Endothelial cell of hepatic sinusoid (primary cell): ENCODE results near the gene PFDN2.

Source experiments
- in situ Hi-C: cut with HindIII; loops from 2 replicates; pipeline ENCODE4 v1.10.0; 2017; ENCODE audit warnings: low sequenced_read_pairs

The PFDN2 gene

DNA sequence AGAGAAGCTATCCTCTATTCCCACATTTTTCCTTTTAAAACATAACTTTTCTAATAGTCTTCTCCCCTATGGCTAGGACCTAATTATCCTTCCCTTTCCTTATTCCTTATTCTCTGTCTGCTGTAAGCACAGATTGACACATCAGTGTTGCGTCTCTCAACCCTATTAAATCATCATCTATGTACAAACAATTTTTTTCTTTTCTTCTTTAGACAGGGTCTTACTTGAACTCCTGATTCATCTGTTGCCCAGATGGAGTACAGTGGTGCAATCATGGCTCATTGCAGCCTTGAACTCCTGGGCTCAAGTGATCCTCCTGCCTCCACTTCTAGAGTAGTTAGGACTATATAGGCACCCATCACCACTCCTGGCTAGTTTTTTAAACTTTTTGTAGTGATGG lies 11.4 kb downstream of the PFDN2 start:
- in situ Hi-C loops, result no loop called here

DNA sequence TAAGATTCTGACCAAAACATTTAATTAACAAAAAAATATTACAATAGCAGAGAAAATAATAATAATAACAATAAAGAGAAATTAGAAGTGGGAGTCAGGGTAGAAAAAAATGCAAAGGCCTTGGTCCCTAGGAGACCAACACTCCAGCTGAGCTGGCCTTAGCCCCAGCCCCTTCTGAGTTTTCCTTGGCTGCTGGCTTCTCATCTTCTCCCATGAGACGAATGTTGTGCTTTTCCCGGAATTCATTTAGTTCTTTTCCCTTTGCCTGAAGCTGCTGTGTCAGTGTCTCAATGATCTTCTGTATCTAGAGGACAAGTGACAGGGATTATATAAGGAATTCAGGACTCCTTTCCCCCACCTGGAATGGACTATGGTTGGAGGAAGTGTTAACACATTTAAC lies 17.3 kb downstream of the PFDN2 start:
- in situ Hi-C loops, result no loop called here

DNA sequence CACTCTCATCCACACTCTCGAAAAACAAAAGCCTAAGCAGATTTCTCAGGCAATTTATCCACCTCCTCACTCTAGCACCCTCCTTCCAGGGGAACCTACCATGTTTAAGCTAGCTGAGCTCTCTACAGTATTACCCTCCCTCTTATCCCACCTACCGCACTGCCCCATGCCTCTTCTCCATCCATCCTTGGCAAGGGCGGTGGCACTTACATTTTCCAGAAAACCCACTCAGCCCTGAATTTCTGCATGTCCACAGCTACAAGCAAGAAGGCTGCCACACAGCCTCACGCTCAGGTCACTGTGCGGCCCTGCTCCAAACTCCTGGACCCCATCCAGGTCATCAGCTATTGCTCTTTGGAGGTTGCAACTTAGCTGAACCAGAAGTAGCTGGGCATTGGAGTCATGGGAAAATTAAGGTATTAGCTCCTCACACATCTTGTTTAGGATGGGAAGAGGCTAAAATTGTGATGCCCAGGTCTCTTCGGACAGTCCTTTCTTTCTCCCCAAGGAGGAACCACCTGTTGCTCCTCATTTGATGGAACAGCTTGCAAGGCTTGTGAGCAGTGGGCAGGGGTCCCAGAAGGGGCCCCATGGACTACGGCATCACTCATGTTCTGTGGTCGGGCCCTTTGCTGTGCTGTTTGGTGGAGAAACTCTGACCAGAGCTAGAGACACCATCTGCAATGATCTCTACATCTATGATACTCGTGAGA lies 18.6 kb downstream of the PFDN2 start:
- in situ Hi-C loops, result no loop called here

DNA sequence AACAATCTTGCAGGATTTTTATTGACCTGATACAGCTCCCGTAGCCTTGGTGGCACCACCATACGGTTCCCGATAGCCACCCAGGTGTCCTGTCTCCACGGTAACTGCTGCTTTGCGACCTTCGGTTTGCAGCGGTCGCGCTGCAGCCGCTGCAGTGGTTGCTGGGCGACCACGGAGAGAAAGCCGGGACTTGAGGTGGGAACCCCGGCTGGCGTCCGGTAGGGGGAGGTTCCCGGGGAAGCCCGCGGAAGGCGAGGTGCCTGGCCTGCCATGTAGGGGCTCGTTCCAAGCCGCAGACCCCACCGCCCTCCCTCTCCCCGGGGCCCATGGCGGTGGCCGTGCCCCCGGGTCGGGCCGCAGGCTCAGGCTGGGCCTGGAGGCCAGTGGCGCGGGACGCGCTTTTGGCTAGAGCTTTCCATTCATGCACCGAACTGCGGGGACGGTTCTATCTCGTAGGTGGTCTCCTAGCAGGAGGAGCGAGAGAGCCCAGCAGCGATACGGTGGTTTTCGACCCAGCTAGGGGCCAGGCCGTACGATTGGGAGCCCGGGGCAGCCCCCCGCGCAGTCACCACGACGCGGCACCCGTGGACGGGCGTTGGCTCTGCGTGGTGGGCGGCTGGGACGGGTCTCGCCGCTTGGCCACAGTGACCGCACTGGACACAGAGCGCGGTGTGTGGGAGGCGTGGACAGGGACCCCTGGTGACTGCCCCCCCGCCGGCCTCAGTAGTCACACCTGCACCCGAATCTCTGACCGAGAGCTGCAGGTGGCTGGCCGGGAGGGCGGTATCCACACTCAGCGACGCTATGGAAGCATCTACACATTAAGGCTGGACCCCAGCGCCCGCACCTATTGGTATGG lies 19.4 kb downstream of the PFDN2 start, which contains the start of gene KLHDC9:
TSS of gene KLHDC9 (plus strand) at position 152 of the 859 bp plus-strand sequence. CDS start at position 327, 175 bp downstream.
- in situ Hi-C loops, result no loop called here

DNA sequence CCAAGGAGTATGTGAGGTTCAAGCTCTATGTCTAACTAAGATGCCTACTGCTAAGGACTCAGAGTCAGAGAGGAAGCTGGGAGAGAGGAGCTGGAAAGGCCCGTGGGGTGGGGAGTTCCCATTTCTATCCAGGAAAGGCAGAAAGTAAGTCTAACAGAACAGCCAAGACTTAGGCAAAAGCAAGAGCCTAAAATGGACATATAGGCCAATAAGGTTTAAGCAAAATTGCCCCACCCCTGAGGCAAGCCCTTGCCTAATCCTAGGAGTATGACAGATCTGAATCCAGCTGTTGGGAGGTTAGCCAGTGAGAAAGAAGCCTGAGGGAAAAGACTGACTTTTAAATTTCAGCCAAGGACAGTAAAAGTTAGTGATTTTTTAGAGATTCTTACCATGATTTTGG lies 21.3 kb downstream of the PFDN2 start:
- in situ Hi-C loops, result no loop called here

DNA sequence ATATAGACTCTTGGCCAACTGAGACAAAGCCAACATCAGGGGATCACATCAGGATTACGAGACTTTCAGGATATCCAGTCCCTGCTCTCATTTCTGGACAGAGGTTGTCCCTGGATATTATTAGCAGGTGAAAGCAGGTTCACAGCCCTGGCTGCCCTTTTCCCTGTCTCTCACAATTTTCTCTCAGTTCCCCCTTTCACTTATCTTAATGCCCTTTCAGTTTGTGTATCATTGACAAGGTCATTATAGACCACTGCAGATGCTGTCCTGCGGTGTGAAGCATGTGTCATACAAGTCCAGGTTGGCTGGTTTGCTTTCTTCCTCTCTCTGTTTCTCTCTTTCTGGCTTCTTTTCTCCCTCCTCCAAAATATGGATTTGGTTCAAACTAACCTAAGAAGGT lies 21.8 kb downstream of the PFDN2 start:
- in situ Hi-C loops, result no loop called here

DNA sequence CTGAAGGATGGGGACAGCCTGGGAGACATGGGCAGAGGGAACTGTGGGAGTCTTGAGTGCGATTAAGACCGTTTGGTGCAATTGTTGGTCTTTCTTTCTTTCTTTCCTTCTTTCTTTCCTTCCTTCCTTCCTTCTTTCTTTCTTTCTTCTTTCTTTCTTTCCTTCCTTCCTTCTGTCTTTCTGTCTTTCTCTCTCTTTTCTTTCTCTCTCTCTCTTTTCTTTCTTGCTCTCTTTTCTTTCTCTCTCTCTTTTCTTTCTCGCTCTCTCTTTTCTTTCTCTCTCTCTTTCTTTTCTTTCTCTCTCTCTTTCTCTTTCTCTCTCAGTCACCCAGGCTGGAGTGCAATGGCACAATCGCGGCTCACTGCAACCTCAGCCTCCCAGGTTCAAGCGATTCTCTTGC lies 22.6 kb downstream of the PFDN2 start:
- in situ Hi-C loops, result no loop called here

DNA sequence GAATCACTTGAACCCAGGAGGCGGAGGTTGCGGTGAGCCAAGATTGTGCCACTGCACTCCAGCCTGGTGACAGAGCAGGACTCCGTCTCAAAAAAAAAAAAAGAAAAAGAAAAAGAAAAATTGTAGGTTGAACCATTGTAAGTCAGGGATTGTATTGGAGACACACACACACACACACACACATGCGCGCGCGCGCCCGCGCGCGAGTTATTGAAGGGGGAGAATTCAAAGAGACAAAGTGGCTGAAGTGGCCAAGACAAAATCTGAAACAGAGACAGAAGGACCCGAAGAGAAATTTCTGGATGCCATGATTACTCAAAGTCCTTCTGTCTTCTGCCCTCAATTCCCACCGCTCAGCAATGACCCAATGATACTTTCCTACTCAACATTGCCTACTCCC lies 23.4 kb downstream of the PFDN2 start:
- in situ Hi-C loops, result loop anchor here (5.0 kb wide), 3 partner anchors 48 to 92 kb away; no protein-coding TSS in a partner anchor

DNA sequence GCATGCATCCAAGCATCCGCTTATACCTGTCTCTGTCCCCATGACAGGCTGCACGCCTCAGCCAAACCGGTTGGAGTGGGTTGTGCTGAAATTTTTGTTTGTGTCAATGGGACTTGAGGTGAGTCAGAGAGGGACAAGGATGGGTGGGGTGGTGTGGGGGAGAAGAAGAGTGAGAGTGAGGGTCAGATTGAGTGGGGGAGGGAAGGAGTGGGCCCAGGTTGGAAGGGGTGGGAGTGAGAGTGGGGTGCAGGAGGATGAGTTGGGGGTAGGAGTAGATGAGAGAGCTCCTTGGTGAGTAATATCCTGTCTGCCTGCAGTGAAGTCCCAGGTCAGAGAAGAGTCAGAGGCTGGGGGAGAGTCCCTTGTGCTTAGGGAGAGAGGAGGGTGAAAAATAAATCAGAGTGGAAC lies 25.2 kb downstream of the PFDN2 start:
- in situ Hi-C loops, result loop anchor here (5.0 kb wide), 3 partner anchors 50 to 90 kb away; no protein-coding TSS in a partner anchor

DNA sequence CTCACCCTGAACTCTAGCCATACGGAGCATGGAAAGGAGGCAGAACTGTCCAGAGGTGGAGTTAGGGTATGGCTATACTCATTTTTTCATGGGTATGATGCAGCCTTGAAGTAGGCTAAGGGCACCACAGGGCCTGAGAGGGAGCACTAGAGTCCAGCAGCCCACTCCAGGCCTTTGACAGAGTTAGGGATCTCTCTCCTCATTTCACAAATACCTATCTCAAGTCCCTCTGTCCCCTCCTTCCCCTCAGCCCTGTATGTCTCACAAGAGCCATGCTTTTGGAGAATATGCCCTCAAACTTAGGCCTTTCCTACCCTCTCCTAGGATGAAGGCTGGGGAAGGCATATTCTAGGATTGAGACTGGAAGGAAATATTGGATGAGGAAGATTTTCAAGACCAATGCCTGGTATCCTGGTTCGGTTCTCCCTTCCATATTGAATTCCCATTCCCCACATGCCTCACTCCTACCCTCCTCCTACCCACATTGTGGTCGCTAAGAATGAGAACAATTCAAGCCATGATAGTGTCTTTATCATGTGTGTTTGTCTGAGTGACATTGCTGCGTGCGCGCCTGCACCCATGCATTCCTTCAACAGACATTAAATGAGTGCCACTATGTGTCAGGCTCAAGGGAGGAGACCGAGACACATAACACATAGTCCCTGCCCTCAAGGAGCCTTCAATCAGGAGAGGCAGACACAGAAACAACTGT lies 25.9 kb downstream of the PFDN2 start:
- in situ Hi-C loops, result loop anchor here (5.0 kb wide), 3 partner anchors 50 to 90 kb away; no protein-coding TSS in a partner anchor

DNA sequence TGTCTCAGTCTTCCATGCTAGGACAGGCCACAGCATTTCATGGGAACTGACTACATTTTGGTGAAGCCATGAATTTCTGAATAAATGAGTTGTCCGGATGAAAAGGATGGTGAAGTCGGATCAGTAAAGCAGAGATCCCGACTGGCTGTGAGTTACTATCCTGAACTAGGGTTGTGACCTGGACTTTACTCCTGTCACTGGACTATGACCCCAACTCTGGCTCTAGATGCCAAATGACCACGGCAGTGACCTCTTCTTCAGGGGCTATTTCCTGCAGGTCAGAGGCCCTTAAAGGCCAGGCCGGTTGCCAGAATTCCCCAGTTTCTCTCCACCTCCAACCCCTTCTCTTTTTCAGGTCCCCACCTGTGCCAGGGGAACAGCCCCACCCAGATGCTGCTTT lies 26.7 kb downstream of the PFDN2 start:
- in situ Hi-C loops, result loop anchor here (5.0 kb wide), 3 partner anchors 49 to 89 kb away; no protein-coding TSS in a partner anchor

DNA sequence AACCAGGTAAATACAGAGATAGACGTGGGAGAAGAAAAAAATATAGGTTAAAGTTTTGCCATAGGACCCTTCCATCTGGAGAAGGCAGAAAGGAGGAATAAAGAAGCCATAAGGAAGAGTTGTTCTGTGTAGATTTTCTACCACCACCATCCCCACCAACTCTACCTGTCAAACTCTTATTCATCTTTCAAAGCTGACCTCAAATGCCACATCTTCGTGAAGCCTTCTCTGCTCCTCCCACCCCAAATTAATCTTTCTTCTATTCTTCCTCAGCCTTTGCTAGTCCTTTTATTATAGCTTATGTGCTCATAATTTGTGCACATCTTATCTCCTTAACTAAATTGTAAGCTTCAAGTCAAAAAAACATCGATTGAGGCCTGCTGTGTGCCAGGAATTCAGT lies 27.2 kb downstream of the PFDN2 start:
- in situ Hi-C loops, result loop anchor here (5.0 kb wide), 3 partner anchors 48 to 88 kb away; no protein-coding TSS in a partner anchor

DNA sequence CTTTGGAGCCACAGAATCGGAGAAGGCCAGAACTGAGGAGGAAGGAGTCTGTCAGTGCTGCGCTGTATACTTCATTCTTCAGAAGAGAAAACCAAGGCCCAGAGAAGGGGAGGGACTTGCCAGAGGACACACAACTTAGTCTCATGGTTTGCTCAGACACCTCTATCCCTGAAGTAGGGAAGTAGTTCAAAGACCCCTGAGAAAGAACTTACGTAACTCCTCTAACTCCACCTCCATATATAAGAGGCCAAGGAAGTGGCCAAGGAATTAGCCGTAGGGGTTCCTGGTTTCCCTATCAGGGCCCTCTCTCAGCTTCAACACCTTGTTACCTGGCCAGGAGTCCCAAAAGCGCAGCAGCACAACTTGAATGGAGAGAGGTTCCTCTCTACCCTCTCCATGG lies 27.9 kb downstream of the PFDN2 start:
- in situ Hi-C loops, result loop anchor here (5.0 kb wide), 3 partner anchors 48 to 88 kb away; no protein-coding TSS in a partner anchor

DNA sequence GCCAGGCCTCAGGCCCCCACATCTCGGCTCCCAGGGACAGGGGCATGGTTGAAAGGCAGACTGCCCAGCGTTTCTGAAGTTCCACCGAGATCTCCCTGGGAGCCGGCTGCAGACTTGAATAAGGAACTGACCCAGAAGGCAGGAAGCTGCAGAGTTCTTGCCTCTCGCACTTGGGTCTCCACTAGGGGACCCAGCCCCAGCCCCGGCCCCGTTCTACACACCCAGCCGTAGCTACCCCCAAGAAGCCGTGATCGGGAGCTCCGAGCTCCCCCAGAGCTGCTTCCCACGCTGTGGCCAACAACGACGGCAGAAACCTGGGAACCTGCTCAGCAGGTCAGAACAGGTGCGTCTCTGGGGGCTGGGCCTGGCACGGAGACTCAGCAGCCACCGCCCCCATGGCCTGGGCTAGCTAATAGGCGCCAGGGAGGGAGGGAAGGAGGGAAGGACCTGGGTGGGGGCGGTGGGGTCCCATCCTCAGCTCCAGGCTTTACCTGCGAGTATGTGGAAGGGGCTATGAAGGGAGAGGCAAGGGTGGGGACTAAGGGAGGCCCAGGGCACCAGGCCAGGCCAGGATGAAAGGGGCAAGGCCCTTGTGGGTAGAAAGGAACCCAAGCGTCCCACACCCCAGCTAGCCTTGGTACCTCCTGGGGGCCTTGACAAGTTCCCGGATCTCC lies 28.4 kb downstream of the PFDN2 start, which contains the start of gene NECTIN4:
TSS of gene NECTIN4 (minus strand) at position 308 of the 674 bp plus-strand sequence. CDS start at position 46, 262 bp downstream.
- in situ Hi-C loops, result no loop called here

DNA sequence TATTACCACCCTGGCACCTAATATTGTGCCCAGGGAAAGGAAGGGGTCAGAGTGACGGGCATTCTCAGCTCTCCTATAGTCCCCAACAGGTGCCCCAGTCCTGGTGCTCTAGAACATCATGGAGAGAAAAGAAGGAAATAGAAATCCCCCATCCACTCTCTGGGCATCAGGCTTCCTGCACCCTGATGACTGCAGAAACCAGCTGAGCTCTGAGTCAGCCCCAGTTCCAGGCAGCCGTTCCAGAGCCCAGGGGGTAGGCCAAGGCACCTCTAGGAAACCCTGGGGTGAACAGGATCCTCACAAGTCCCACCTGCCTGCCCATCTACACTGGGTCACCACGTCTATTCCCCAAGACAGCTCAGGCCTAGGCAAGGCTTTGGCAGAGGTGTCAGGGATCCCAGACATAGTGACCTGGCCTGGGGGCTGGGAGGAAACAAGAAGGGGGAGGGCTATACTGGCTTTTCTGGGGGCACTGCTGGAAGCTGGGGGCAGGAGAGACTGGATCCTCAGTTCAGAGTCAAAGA lies 29.2 kb downstream of the PFDN2 start:
- in situ Hi-C loops, result no loop called here

DNA sequence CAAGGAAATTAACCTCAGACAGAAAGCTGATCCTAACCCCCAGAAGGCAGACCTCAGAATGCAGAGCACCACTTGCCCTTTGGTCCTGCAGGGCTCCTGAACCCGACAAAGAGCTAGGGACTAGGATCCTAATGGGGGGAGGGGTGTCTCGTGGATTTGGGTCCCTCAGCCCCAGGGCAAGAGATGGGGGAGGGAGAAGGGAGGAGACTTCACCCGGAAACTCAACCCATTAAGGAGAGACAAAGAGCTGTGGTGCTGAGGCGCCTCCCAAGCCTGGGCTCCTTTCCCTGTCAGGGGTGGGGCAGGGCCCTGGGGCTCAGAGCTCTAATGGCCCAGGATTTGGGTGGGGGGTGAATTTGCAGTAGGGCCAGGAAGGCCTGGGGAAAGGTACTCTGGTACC lies 31.4 kb downstream of the PFDN2 start:
- in situ Hi-C loops, result no loop called here

DNA sequence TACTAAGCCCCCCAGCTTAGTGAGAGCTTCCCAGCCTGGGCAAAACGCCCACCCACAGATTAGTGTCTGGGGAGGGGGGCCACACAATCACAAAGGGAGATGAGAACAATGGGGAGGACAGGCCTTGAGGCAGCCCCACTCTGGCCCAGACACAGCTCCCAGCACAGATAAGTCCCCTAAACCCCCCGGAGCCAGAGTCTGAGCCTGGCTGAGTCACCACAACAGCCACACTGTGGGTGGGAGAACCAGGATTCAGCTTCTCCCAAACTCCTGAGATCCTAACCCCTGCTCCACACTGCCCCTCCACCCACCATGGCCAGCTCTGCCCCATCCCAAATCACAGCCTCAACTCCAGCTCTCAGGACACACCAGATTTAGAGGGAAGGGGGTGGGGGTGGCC lies 32.7 kb downstream of the PFDN2 start:
- in situ Hi-C loops, result no loop called here

DNA sequence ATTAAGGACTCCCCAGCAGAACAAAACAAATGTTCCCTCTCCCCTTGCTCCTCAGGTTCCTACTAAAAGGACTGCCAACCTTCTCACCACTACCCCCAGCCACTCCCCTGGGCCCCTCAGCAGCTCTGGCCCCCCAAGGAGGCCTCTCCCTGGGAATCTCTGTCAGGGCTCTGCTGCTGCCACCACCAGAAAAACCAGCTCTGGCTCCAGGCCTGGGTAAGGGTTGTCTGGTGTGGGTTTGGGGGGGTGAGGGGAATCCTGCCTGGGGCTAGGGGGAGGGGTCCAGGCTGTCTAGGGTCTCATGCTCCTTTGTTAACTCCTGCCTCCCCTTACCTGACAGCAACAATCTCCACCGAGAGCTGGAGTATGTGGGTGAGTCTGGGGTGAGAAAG lies 33.2 kb downstream of the PFDN2 start:
- in situ Hi-C loops, result no loop called here

DNA sequence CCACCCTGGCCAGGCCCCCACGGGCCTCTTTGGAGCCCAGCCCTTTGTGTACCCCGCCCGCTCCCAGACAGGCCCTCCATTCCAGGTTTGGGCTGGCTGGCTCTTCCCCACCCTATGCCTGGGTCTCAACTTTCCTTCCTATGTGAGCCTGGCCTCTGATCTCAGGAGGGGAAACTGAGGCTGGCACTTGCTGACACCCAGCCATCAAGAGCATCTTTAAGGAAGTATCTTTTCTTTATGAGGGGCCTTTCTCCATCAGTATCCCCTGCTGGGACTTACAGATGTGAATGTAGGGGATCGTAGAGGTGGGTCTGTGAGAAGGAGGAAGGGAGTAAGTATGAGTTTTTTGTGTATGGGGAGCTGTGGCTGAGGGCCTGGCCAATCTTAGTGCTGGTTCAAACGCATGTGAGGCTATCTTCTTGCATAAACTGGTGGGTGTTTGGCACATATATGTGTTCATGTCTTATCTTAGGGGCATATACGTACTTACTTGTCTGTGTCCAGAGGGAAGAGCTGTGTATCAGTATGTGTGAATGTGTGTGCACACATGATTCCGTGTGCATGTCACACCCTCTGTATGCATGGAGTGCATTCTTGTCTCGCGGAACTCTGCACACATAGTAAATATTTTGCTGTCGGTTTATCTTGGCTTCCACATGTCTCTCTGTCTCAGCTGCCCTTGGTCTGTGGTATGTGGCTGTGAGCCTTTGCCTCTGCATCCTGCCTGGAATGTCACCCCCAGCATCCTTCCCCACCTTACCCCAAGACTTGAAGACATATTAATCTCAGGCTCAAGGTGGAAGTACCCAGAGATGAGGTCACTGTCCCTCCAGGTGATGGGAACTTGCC lies 33.9 kb downstream of the PFDN2 start:
- in situ Hi-C loops, result no loop called here
